Hepatocyte (in vitro differentiated cells): ENCODE results near the gene CASTOR1. TPM values are rescaled to one million over a fixed set of nuclear protein-coding genes. Genes with fewer than 3 reads are reported as not detected.

Source experiments
- DNase-seq: peaks from one replicate; pipeline ENCODE4 v3.0.0-alpha.2; 2016; ENCODE audit warnings: low spot score
- H2AFZ ChIP-seq: fragments of 200-600 bp; sonication (generic); 2 replicates; pipeline ENCODE4 v1.6.0; 2016; ENCODE audit warnings: antibody characterized with exemption, mild to moderate bottlenecking
- H3K27ac ChIP-seq: fragments of 200-600 bp; sonication (generic); 2 replicates; pipeline ENCODE4 v1.5.1; 2016; ENCODE audit warnings: mild to moderate bottlenecking
- H3K27me3 ChIP-seq: fragments of 200-600 bp; sonication (generic); 2 replicates; pipeline ENCODE4 v1.6.1; 2016
- H3K36me3 ChIP-seq: fragments of 200-600 bp; sonication (generic); replicated peaks from 2 replicates; pipeline ENCODE4 v1.5.1; 2016; ENCODE audit warnings: low read depth; ENCODE audit not compliant: insufficient read depth
- H3K4me1 ChIP-seq: fragments of 200-600 bp; sonication (generic); 2 replicates; pipeline ENCODE4 v1.5.1; 2016; ENCODE audit warnings: mild to moderate bottlenecking, moderate library complexity; ENCODE audit not compliant: insufficient read depth
- H3K4me2 ChIP-seq: fragments of 200-600 bp; sonication (generic); 2 replicates; pipeline ENCODE4 v1.6.0; 2016
- H3K4me3 ChIP-seq: fragments of 200-600 bp; sonication (generic); 2 replicates; pipeline ENCODE4 v1.5.1; 2016; ENCODE audit warnings: mild to moderate bottlenecking
- H3K79me2 ChIP-seq: fragments of 200-600 bp; sonication (generic); 2 replicates; pipeline ENCODE4 v1.6.0; 2017; ENCODE audit warnings: mild to moderate bottlenecking
- H3K9me2 ChIP-seq: fragments of 200-600 bp; sonication (generic); replicated peaks from 2 replicates; pipeline ENCODE4 v1.6.0; 2017; ENCODE audit warnings: mild to moderate bottlenecking; ENCODE audit not compliant: insufficient read depth
- H3K9me3 ChIP-seq: fragments of 200-600 bp; sonication (generic); 2 replicates; pipeline ENCODE4 v1.5.1; 2016; ENCODE audit warnings: low read depth, mild to moderate bottlenecking
- H4K20me1 ChIP-seq: fragments of 200-600 bp; sonication (generic); 2 replicates; pipeline ENCODE4 v1.6.0; 2016; ENCODE audit warnings: mild to moderate bottlenecking; ENCODE audit not compliant: insufficient read depth, poor library complexity, severe bottlenecking
- CTCF ChIP-seq: fragments of 200-600 bp; sonication (generic); IDR thresholded peaks from 2 replicates; pipeline ENCODE4 v1.5.1; 2016; ENCODE audit warnings: antibody characterized with exemption, mild to moderate bottlenecking; ENCODE audit not compliant: poor library complexity
- EZH2 ChIP-seq: fragments of 200-600 bp; sonication (generic); IDR thresholded peaks from 2 replicates; pipeline ENCODE4 v1.6.1; 2016; ENCODE audit warnings: antibody characterized with exemption, mild to moderate bottlenecking, borderline replicate concordance
- EZH2phosphoT487 ChIP-seq: fragments of 200-600 bp; sonication (generic); IDR thresholded peaks from one replicate; pipeline ENCODE4 v1.6.1; 2018; ENCODE audit warnings: antibody characterized with exemption, mild to moderate bottlenecking, low read depth, moderate library complexity; ENCODE audit not compliant: unreplicated experiment, severe bottlenecking
- WGBS: methylation state at CpG from one replicate; pipeline ENCODE4 v1.1.6; 2016; ENCODE audit warnings: low lambda C conversion rate; ENCODE audit errors: missing lambda C conversion rate; 5-methylcytosine and 5-hydroxymethylcytosine counted together
- polyA plus RNA-seq: library from polyadenylated mRNA; unstranded; fragments of >200 nt; fragmentation: Nextera tagmentation; extraction: Ambion mirVana; gene quantifications from 2 replicates; pipeline ENCODE4 v1.2.1, GENCODE V29; 2016
- total RNA-seq: library from RNA; depleted of rRNA; stranded (reverse); fragments of >200 nt; gene quantifications from 2 replicates; pipeline ENCODE4 v1.2.3, GENCODE V29; 2014

The CASTOR1 gene
- total and polyA plus RNA-seq, 2 experiments from 2014 or later = 30.9 to 53.5 TPM

GRCh38 chr22:30254314-30254713, 35.0 kb downstream of the CASTOR1 start:
- TF ChIP-seq EZH2 (no peak), EZH2phosphoT487 (no peak), CTCF (no peak)
- Histone ChIP-seq H3K4me1 (peaks cover 29% of the 10 kb centered on the region), H2AFZ (no peak overlapping the region), H3K27me3 (no peaks in the 10 kb centered on the region), H4K20me1 (no peaks in the 10 kb centered on the region), H3K79me2 (no peaks in the 10 kb centered on the region), H3K4me3 (no peak overlapping the region), H3K4me2 (no peak overlapping the region), H3K9me3 (no peaks in the 10 kb centered on the region), H3K9me2 (no peaks in the 10 kb centered on the region), H3K27ac (peak overlapping the region; percentile 92), H3K36me3 (no peaks in the 10 kb centered on the region)
- 56% methylated on average over 4 of the region's 6 CpGs for WGBS
- no peak for DNase-seq

- no peaks in the 10 kb centered on the region for H3K9me2 ChIP-seq
- H3K4me2 ChIP-seq = peak overlapping the region; percentile 50
- peak overlapping the region; percentile 92 for H3K27ac ChIP-seq
- H3K27me3 ChIP-seq = no peaks in the 10 kb centered on the region
- DNase-seq = peak; percentile 77
- 47% methylated on average over 11 of the region's 22 CpGs for WGBS
- TF ChIP-seq EZH2phosphoT487 (no peak), CTCF (no peak), EZH2 (no peak)
- no peak overlapping the region for H2AFZ ChIP-seq
- no peaks in the 10 kb centered on the region for H4K20me1 ChIP-seq
- no peaks in the 10 kb centered on the region for H3K36me3 ChIP-seq
- peaks cover 35% of the 10 kb centered on the region for H3K4me1 ChIP-seq
- H3K4me3 ChIP-seq = no peak overlapping the region
- H3K79me2 ChIP-seq = no peaks in the 10 kb centered on the region
- H3K9me3 ChIP-seq = no peaks in the 10 kb centered on the region
Observed at GRCh38 chr22:30253205-30253852, 36.0 kb downstream of the CASTOR1 start.

- Histone ChIP-seq H3K4me1 (peaks cover 39% of the 10 kb centered on the region), H3K79me2 (no peaks in the 10 kb centered on the region), H2AFZ (no peak overlapping the region), H3K9me2 (no peaks in the 10 kb centered on the region), H3K36me3 (no peaks in the 10 kb centered on the region), H3K4me2 (no peak overlapping the region), H3K27me3 (no peaks in the 10 kb centered on the region), H3K27ac (peak overlapping the region; percentile 92), H3K9me3 (no peaks in the 10 kb centered on the region), H3K4me3 (no peak overlapping the region), H4K20me1 (no peaks in the 10 kb centered on the region)
- no peak for DNase-seq
- WGBS = 86% methylated on average over 20 of the region's 22 CpGs
- TF ChIP-seq EZH2phosphoT487 = no peak
- TF ChIP-seq CTCF = no peak
- TF ChIP-seq EZH2 = no peak
Observed at GRCh38 chr22:30252411-30253204, 36.7 kb downstream of the CASTOR1 start.
